ENCODE data around the gene VTA1. TPM values are rescaled to one million over a fixed set of nuclear protein-coding genes. Genes with fewer than 3 reads are reported as not detected.

The VTA1 gene
- total and polyA plus RNA-seq, 2 of the 4 experiments (the other 2 are of a cell fraction), result 60.9 to 120 TPM

- Histone ChIP-seq H3K9ac (ENCODE audit: low read depth, low read length) (no peak overlapping the region), H3K18ac (ENCODE audit: low read depth, low read length) (no peak overlapping the region), H2BK120ac (ENCODE audit: low read depth, low read length) (no peak overlapping the region), H3K56ac (ENCODE audit: extremely low read depth, insufficient read depth, low read length) (no peak overlapping the region), H3K4me3 (ENCODE audit: insufficient read depth, low read depth, low read length) (no peak overlapping the region), H2AK9ac (replicated peaks; ENCODE audit: low read depth, low read length, poor library complexity) (no peak overlapping the region), H3K23ac (ENCODE audit: low read depth, low read length) (no peak overlapping the region), H2BK20ac (ENCODE audit: low read depth, low read length) (no peak overlapping the region), H3K4me2 (ENCODE audit: low read depth, low read length) (no peak overlapping the region), H3K4me1 (ENCODE audit: control insufficient read depth, insufficient read depth, low read length) (no peaks in the 10 kb centered on the region; the same call in 1 of the 2 replicates), H3K79me1 (ENCODE audit: low read depth in 1 of 2, low read length in 2 of 2) (no peaks in the 10 kb centered on the region), H4K5ac (ENCODE audit: low read depth, low read length) (no peak overlapping the region), H4K20me1 (ENCODE audit: insufficient read depth, low read length) (no peaks in the 10 kb centered on the region), H2BK15ac (ENCODE audit: low read depth, low read length) (no peak overlapping the region), H4K8ac (ENCODE audit: low read depth in 2 of 2, low read length in 2 of 2) (no peak overlapping the region), H2AFZ (replicated peaks; ENCODE audit: low read length, poor library complexity) (no peak overlapping the region), H3K4ac (ENCODE audit: low read depth, low read length) (no peak overlapping the region), H3K14ac (replicated peaks; ENCODE audit: low read depth, low read length) (no peak overlapping the region), H2BK5ac (ENCODE audit: low read depth, low read length, poor library complexity, severe bottlenecking) (no peak overlapping the region), H3K27ac (ENCODE audit: insufficient read depth, low read length) (no peak overlapping the region), H3K27me3 (ENCODE audit: control insufficient read depth, insufficient read depth, low read length) (no peaks in the 10 kb centered on the region), H3K9me3 (ENCODE audit: control insufficient read depth, insufficient read depth, low read length) (no peaks in the 10 kb centered on the region), H4K91ac (ENCODE audit: insufficient read depth, low read depth, low read length) (no peak overlapping the region), H3K9me1 (ENCODE audit: insufficient read depth, low read length) (no peaks in the 10 kb centered on the region), H3K36me3 (ENCODE audit: control insufficient read depth, insufficient read depth, low read length) (no peaks in the 10 kb centered on the region), H2AK5ac (ENCODE audit: low read depth, low read length) (no peak overlapping the region)
- ATAC-seq (ENCODE audit: low read depth), result no peak
- BruUV-seq (replicated peaks), result no TSS peak
- no peak for TF ChIP-seq RCOR1 (IDR thresholded peaks at IDR 0.05; ENCODE audit: insufficient replicate concordance, low read length)
- no peak for TF ChIP-seq RAD21 (IDR thresholded peaks at IDR 0.05; ENCODE audit: low read length)
- TF ChIP-seq RFX5 (IDR thresholded peaks at IDR 0.05; ENCODE audit: low read depth, low read length), result no peak
- TF ChIP-seq MAZ (IDR thresholded peaks at IDR 0.05; ENCODE audit: borderline replicate concordance, low read depth, low read length), result no peak
- no peak for TF ChIP-seq SMC3 (IDR thresholded peaks at IDR 0.05; ENCODE audit: low read depth, low read length)
- TF ChIP-seq NFE2L2 (IDR thresholded peaks at IDR 0.05; ENCODE audit: low read depth, low read length), result no peak
- TF ChIP-seq, protein P1, sequence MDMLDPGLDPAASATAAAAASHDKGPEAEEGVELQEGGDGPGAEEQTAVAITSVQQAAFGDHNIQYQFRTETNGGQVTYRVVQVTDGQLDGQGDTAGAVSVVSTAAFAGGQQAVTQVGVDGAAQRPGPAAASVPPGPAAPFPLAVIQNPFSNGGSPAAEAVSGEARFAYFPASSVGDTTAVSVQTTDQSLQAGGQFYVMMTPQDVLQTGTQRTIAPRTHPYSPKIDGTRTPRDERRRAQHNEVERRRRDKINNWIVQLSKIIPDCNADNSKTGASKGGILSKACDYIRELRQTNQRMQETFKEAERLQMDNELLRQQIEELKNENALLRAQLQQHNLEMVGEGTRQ (IDR thresholded peaks at IDR 0.05; ENCODE audit: low read depth, low read length), result no peak
- no peak for TF ChIP-seq CEBPB (IDR thresholded peaks at IDR 0.05; ENCODE audit: low read depth, low read length)
- TF ChIP-seq POLR2A (IDR thresholded peaks at IDR 0.05; ENCODE audit: low read depth, low read length), result no peak
- no peak for TF ChIP-seq CHD1 (IDR thresholded peaks at IDR 0.05; ENCODE audit: low read depth, low read length)
- no peak for TF ChIP-seq CTCF (conservative IDR thresholded peaks at IDR 0.05; ENCODE audit: low read depth, low read length)
- TF ChIP-seq MAFK (IDR thresholded peaks at IDR 0.05; ENCODE audit: low read depth, low read length), result no peak
- no peak for TF ChIP-seq MXI1 (IDR thresholded peaks at IDR 0.05; ENCODE audit: borderline replicate concordance, low read depth, low read length)
- dilution Hi-C loops (cut with HindIII; ENCODE audit: low sequenced_read_pairs, unreplicated experiment) (no loop called here), in situ Hi-C loops (cut with MboI; ENCODE audit: low sequenced_read_pairs) (no loop called here), intact Hi-C loops (cut with micrococcal nuclease) (no loop called here)
- POLR2A ChIA-PET (ENCODE audit: unreplicated experiment), result interaction anchor here (0.5 kb wide), 1 partner anchor 1776 kb away, joined by 3 read pairs; no protein-coding TSS in a partner anchor
- DNase-seq, result no peak
- CTCF ChIA-PET, result no interaction called here
Observed at GRCh38 chr6:142241061-142241460, 94.0 kb downstream of the VTA1 start.

All from IMR-90 (cell line).